Hematopoietic multipotent progenitor cell treated with erythropoietin and hydrocortisone succinate and interleukin-3 and kit ligand, for 8 days (in vitro differentiated cells): Measurements from ENCODE around the gene OPCML.

Experiments
- DNase-seq: peaks from one replicate; pipeline ENCODE4 v3.0.0-alpha.2; 2015

The OPCML gene

GRCh38 chr11:132866783-132867545 lies 665.3 kb downstream of the OPCML start:
- DNase-seq: no peak

GRCh38 chr11:132865623-132866022 lies 666.7 kb downstream of the OPCML start:
- DNase-seq: no peak

GRCh38 chr11:132864811-132865576 lies 667.3 kb downstream of the OPCML start:
- DNase-seq: no peak

- DNase-seq: no peak
These were observed 669.4 kb downstream of the OPCML start for GRCh38 chr11:132862933-132863332.

- no peak for DNase-seq
These were observed 670.2 kb downstream of the OPCML start for GRCh38 chr11:132862137-132862536.

GRCh38 chr11:132859306-132859705 lies 673.0 kb downstream of the OPCML start:
- no peak for DNase-seq

GRCh38 chr11:132858223-132858622 lies 674.1 kb downstream of the OPCML start:
- no peak for DNase-seq

- no peak for DNase-seq
These were observed 676.3 kb downstream of the OPCML start for GRCh38 chr11:132856032-132856431.

- DNase-seq: no peak
These were observed 676.8 kb downstream of the OPCML start for GRCh38 chr11:132855516-132855915.

- no peak for DNase-seq
These were observed 678.4 kb downstream of the OPCML start for GRCh38 chr11:132853886-132854285.

- no peak for DNase-seq
These were observed 679.9 kb downstream of the OPCML start for GRCh38 chr11:132852361-132852760.

- DNase-seq: no peak
These were observed 681.1 kb downstream of the OPCML start for GRCh38 chr11:132851247-132851646.

- no peak for DNase-seq
These were observed 682.0 kb downstream of the OPCML start for GRCh38 chr11:132850266-132850665.

- no peak for DNase-seq
These were observed 684.0 kb downstream of the OPCML start for GRCh38 chr11:132848336-132848735.

- no peak for DNase-seq
These were observed 686.2 kb downstream of the OPCML start for GRCh38 chr11:132846075-132846474.

GRCh38 chr11:132844956-132845696 lies 687.2 kb downstream of the OPCML start:
- DNase-seq: no peak

GRCh38 chr11:132840660-132841059 lies 691.6 kb downstream of the OPCML start:
- no peak for DNase-seq

- DNase-seq: no peak
These were observed 692.1 kb downstream of the OPCML start for GRCh38 chr11:132840191-132840590.

- no peak for DNase-seq
These were observed 692.9 kb downstream of the OPCML start for GRCh38 chr11:132839236-132839945.

GRCh38 chr11:132838627-132839026 lies 693.7 kb downstream of the OPCML start:
- DNase-seq: no peak

GRCh38 chr11:132831272-132831671 lies 701.0 kb downstream of the OPCML start:
- no peak for DNase-seq

GRCh38 chr11:132824642-132825041 lies 707.7 kb downstream of the OPCML start:
- DNase-seq: no peak

GRCh38 chr11:132822276-132822675 lies 710.0 kb downstream of the OPCML start:
- DNase-seq: no peak
